Astrocyte of the spinal cord (primary cell): ENCODE measurements around the gene ADGRD2.

Experiments
- DNase-seq: peaks from one replicate; pipeline ENCODE4 v3.0.0; 2011; ENCODE audit warnings: low read depth, low spot score
- H3K4me3 ChIP-seq: 2 replicates; pipeline ENCODE4 v1.5.1; 2011; ENCODE audit warnings: low read depth, mild to moderate bottlenecking, low read length, moderate library complexity
- in situ Hi-C: cut with HindIII; loops from 2 replicates; pipeline ENCODE4 v1.10.0; 2017; ENCODE audit warnings: low sequenced_read_pairs
- TF ChIP-seq, protein P1 (sequence below): IDR thresholded peaks from 2 replicates; pipeline ENCODE4 v1.5.1; 2012; ENCODE audit warnings: low read depth, mild to moderate bottlenecking, low read length, inconsistent platforms

The ADGRD2 gene

DNA sequence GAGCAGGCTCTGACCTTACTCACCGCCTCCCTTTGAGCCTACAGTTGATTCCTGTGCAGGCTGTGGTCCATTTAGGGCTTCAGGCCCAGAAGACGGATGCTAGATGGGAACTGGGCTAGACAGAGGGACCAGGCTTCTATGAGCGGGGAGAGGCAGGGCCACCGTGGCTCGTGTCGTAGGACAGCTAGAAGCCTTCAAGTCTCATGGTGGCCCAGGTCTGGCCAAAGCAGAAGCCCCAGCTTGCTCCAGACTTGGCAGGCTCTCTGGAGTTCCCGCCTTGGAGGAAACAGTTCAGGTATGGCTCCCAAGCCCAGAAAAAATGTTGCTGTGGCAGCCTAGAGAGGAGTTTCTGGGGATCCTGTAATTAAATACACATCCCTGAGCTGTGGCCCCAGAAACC is 67.9 kb downstream of the ADGRD2 start:
- in situ Hi-C loops, result no loop called here
- TF ChIP-seq, protein P1, sequence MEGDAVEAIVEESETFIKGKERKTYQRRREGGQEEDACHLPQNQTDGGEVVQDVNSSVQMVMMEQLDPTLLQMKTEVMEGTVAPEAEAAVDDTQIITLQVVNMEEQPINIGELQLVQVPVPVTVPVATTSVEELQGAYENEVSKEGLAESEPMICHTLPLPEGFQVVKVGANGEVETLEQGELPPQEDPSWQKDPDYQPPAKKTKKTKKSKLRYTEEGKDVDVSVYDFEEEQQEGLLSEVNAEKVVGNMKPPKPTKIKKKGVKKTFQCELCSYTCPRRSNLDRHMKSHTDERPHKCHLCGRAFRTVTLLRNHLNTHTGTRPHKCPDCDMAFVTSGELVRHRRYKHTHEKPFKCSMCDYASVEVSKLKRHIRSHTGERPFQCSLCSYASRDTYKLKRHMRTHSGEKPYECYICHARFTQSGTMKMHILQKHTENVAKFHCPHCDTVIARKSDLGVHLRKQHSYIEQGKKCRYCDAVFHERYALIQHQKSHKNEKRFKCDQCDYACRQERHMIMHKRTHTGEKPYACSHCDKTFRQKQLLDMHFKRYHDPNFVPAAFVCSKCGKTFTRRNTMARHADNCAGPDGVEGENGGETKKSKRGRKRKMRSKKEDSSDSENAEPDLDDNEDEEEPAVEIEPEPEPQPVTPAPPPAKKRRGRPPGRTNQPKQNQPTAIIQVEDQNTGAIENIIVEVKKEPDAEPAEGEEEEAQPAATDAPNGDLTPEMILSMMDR, result no peak
- no peak overlapping the region for H3K4me3 ChIP-seq
- no peak for DNase-seq

DNA sequence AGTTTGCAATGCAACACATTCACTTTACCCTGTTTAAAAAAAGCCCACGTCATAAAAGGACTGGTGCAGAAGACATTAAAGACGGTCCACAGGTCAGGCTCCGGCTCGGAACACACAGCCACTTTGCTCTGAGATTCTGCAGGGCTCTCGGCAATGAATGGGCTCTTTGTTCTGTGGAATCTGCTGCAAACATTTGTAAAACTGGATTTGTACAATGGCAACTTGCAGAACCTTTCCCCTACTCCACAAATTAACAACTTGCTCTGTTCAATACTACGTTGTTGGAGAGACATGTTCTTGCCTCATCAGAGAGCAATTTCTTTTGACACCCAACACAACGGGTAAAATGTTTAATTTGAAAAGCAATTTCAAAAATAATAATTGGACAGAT is 70.0 kb downstream of the ADGRD2 start:
- TF ChIP-seq, protein P1, result no peak
- in situ Hi-C loops, result no loop called here
- no peak for DNase-seq
- H3K4me3 ChIP-seq, result no peak overlapping the region

DNA sequence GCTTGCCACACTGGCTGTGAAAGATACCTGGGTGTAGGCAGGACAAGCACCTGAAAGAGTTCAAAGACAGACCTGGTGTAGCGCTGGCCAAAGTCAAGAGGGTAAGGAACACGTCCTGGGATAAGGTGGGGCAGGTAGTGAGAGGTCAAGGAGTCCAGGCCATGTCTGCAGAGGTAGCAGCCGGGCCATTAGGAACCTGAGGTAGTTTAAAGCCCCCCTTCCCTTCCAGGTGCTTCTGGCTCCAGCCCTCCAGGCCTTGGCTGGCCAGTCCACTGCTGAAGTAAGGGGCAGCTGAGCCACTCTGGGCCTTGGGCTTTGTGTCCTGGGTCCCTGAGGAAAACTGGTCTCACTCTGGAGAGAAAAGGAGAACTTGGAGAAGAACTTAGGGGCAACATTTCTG is 70.9 kb downstream of the ADGRD2 start:
- TF ChIP-seq, protein P1, result no peak
- in situ Hi-C loops, result no loop called here
- no peak overlapping the region for H3K4me3 ChIP-seq
- no peak for DNase-seq

DNA sequence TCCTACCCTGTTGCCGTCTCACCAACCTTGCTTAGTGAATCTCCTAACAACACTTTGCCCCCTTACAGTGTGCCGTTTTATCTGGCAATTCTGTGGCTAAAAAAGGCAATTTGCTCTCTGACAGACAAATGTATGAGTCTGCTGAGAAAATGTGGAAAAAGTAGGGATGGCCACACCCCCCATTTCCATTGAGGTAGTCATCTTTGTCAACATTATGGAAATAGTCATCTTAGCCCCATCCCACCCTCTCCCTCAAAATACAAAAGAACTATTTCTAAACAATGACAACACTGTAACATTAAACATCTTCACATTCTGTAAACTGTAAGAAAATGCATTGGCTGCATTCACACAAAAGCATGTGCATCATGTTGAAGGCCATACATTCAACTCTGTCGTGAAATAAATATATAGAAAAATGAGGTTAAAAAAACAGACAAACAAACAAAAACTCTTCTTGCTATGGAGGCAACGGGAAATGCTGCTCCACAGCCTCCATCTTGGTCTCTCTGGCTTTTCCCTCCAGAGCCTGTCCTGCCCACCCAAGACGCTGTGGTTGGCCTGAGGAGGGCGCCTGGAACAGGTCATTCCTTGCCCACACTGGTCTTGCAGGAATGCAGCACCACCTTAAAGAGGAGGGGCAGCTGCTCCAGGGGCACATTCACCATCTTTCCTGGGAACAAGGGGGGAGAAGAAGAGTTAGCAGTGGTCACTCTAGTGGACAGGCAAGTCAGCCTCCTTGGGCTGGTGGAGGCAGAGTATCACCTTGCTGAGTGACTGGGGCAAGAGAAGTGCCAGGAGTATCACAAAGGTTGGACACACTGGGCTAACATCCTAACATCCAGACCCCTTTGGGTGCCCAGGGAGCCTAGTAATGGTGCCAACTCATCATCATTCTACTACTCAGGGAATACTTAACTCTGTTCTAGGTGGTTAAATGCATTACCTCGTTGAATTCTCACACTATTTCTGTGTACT is 72.2 kb downstream of the ADGRD2 start:
- TF ChIP-seq, protein P1, result peak; percentile 10
- no peak overlapping the region for H3K4me3 ChIP-seq
- no peak for DNase-seq
- in situ Hi-C loops, result no loop called here

DNA sequence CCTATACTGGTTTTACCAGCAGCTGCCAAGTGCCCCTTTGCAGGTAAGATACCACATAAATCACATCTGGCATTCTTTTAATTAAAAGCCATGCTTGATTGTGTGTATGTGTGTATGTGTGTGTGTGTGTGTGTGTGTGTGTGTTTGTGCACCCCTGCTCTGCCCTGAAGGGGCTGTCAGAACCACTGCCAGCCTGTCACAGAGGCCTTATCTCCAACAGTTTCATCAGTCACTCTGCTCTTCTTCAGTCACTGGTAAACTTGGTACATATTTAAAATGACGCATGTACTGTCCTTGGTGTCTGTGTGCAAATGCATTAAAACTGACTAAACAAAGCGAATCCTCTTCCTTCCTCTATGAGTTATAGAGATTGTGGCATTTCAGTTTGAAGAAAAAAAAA is 75.9 kb downstream of the ADGRD2 start:
- no peak overlapping the region for H3K4me3 ChIP-seq
- in situ Hi-C loops, result no loop called here
- no peak for DNase-seq
- TF ChIP-seq, protein P1, result no peak

DNA sequence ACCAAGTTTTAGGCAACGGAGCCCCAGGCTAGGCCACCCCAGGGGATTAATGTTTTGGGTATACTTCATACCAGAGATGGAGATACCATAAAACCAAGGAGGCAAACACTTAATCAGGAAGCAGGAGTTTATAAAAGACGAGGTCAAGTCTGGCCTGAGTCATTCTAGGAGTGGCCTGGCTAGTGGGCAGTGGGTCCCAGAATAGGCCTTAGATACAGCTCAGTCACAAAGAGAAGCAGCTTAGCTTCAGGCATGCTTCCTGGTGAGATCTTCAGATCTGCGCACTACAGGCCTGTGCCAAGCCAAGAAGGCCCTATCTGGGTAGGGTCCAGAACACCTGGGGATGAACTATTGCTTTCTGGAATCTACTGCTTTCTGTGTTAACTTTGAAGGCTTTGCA is 77.5 kb downstream of the ADGRD2 start:
- in situ Hi-C loops, result no loop called here
- H3K4me3 ChIP-seq, result no peak overlapping the region
- TF ChIP-seq, protein P1, result no peak
- peak; percentile 44 for DNase-seq
